ENCODE results near the gene RRAGB.
"Not testable (repeated sequence)": the region's sequence is repeated elsewhere in the genome, so short reads cannot be mapped to it uniquely, and the experiment has no call there.

Gene RRAGB

DNA sequence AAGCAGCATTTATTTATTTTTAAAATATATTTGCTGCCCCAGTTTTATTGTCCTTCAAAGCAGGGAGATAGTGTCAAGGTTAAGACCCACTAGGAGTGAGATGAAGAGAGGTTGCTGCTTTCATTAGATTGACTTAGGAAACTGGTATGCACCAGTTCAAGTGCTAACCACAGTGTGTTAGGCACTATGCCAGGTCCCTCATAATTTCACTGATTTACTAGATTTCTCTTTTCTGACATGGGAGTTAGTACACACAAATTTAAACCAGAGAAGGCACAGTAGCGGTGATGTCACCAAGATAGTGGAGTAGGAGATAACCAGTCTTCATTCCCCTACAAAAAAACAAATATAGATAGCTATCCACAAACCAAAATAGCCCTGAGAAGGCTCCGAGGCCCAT, 14.3 kb downstream of the RRAGB start:
- H3K4me1 Mint-ChIP-seq: peaks cover 0 to 11% of the 10 kb centered on the region in 2 donors
- DNase-seq (no peak), ATAC-seq (replicated peaks) (no peak)
- no peak overlapping the region for H3K4me3 Mint-ChIP-seq
- H3K36me3 Mint-ChIP-seq: peaks cover 37 to 42% of the 10 kb centered on the region in 2 donors
- no peak overlapping the region for H3K27ac Mint-ChIP-seq
- H3K27me3 Mint-ChIP-seq: no peaks in the 10 kb centered on the region
- H3K9me3 Mint-ChIP-seq: peaks cover 2 to 4% of the 10 kb centered on the region in 2 donors

DNA sequence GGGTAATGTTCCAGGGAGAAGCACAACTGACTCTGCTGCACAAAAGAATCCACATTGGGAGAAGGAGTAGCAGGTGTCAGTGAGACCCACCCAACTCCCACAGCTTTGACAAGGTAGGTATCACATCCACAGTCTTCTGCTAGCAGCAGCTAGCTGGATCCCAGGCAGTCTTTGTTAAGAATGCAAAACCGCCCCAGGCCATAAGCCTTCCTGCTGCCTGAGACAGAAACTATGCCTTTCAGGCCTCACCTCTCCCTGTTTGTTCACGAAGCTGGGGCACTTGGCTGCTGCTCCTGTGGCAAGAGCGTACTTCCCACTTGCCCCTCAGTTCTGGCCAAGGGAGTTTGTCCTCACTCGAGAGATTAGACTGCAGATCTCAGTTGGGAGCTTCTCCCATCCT, 21.4 kb downstream of the RRAGB start:
- peaks cover 0 to 6% of the 10 kb centered on the region in 2 donors for H3K4me1 Mint-ChIP-seq
- DNase-seq (no peak), ATAC-seq (replicated peaks) (no peak)
- peaks cover 2 to 4% of the 10 kb centered on the region in 2 donors for H3K9me3 Mint-ChIP-seq
- H3K27me3 Mint-ChIP-seq: peaks cover 0 to 3% of the 10 kb centered on the region in 2 donors
- H3K4me3 Mint-ChIP-seq: no peak overlapping the region
- no peak overlapping the region for H3K27ac Mint-ChIP-seq
- H3K36me3 Mint-ChIP-seq: peaks cover 27 to 63% of the 10 kb centered on the region in 2 donors

DNA sequence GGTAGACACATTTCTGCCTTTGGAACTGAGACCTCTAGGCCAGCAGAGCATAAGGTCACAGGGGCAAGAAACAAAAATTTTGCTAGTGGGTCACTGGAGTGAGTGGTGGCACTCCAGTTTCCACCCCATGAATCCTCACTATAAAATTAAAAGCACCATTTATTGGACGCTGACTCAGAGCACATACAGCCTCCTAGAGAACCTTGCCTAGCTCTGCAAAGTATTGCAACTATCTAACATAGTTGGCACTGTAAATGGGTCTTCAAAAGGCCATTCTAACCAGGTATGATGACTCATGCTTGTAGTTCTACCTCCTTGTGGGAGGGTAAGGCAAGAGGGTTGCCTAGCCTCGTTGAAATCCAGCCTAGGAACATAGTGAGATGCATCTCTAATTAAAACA, 25.1 kb downstream of the RRAGB start:
- no peak for ATAC-seq (replicated peaks)
- no peaks in the 10 kb centered on the region for H3K4me1 Mint-ChIP-seq
- no peak overlapping the region for H3K27ac Mint-ChIP-seq
- no peak overlapping the region for H3K4me3 Mint-ChIP-seq
- H3K9me3 Mint-ChIP-seq: no peaks in the 10 kb centered on the region
- peaks cover 15 to 49% of the 10 kb centered on the region in 2 donors for H3K36me3 Mint-ChIP-seq
- no peak for DNase-seq
- peaks cover 0 to 3% of the 10 kb centered on the region in 2 donors for H3K27me3 Mint-ChIP-seq

DNA sequence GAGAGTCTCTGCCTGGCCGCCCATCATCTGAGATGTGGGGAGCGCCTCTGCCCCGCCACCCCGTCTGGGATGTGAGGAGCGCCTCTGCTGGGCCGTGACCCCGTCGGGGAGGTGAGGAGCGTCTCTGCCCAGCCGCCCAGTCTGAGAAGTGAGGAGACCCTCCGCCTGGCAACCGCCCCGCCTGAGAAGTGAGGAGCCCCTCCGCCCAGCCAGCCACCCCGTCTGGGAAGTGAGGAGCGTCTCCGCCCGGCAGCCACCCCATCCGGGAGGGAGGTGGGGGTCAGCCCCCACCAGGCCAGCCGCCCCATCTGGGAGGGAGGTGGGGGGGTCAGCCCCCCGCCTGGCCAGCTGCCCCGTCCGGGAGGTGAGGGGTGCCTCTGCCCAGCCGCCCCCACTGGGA, 30.9 kb downstream of the RRAGB start:
- not testable (repeated sequence) for ATAC-seq (replicated peaks); H3K27me3 Mint-ChIP-seq; H3K4me3 Mint-ChIP-seq; H3K27ac Mint-ChIP-seq; H3K9me3 Mint-ChIP-seq; DNase-seq; H3K4me1 Mint-ChIP-seq
- peaks cover 16 to 27% of the 10 kb centered on the region in 2 donors for H3K36me3 Mint-ChIP-seq

DNA sequence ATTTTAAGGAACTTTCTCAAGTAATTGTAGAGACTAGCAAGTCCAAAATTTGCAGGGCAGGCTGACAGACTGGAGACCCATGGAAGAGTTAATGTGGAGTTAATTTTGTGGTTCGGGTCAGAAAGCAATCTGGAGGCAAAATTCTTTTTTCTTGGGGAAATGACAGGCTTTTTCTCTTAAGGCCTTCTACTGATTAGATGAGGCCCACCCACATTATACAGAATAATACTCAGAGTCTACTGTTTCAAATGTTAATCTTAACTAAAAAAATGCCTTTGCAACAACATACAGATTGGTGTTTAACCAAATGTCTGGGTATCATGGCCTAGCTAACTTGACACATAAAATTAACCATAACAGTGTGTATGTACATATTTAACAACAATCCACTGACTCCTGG, 32.7 kb downstream of the RRAGB start:
- ATAC-seq (replicated peaks) (no peak), DNase-seq (no peak)
- Mint-ChIP-seq H3K9me3 (no peaks in the 10 kb centered on the region), H3K4me3 (no peak overlapping the region), H3K4me1 (no peaks in the 10 kb centered on the region), H3K27me3 (no peaks in the 10 kb centered on the region), H3K27ac (no peak overlapping the region), H3K36me3 (peaks cover 10 to 25% of the 10 kb centered on the region in 2 donors)

DNA sequence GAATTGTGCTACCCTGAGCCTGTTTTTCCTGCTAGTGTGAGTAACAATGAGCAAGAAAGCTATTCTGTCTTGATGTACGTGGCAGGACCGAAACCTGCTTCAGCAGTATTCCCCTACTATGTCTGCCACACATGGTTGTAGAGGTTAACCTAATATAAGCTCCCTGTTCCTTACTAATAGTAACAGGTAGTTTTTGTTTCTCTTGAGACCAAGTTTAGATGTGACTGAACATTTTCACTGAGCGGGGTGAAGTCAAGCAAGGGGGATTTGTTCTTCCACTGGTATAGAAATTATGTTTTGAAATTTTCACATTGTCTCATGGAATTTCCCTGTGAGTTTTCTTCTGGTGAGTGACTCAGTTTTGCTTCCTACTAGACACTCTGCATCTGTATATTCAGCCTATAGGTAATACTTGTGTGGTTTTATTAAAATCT, 37.3 kb downstream of the RRAGB start:
- Mint-ChIP-seq H3K36me3 (peaks cover 5 to 17% of the 10 kb centered on the region in 2 donors), H3K4me1 (no peaks in the 10 kb centered on the region), H3K9me3 (no peaks in the 10 kb centered on the region), H3K27me3 (no peaks in the 10 kb centered on the region), H3K27ac (no peak overlapping the region), H3K4me3 (no peak overlapping the region)
- peak; percentile 97 to 98 for ATAC-seq (replicated peaks)
- DNase-seq: peak; percentile 22

DNA sequence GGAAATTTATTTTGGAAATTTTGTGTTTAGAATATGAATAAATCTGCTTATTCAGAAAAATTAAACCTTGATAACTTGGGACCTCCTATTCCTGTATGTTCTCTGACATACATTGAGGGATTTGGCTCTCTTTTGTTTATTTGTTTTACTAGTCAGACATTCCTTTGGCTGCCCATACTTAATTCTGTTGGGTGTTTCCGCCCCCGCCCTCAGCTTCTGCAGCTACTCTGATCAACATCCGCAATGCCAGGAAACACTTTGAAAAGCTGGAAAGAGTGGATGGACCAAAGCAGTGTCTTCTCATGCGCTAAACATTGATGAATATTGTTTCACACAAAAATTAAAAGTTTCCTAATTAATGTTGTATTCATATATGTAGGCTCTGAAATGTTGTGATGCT, 40.5 kb downstream of the RRAGB start:
- Mint-ChIP-seq H3K27ac (no peak overlapping the region), H3K27me3 (no peaks in the 10 kb centered on the region), H3K9me3 (peaks cover 0 to 4% of the 10 kb centered on the region in 2 donors), H3K4me3 (no peak overlapping the region), H3K4me1 (peaks cover 0 to 5% of the 10 kb centered on the region in 2 donors), H3K36me3 (peaks cover 21 to 22% of the 10 kb centered on the region in 2 donors)
- no peak for ATAC-seq (replicated peaks)
- DNase-seq: no peak

DNA sequence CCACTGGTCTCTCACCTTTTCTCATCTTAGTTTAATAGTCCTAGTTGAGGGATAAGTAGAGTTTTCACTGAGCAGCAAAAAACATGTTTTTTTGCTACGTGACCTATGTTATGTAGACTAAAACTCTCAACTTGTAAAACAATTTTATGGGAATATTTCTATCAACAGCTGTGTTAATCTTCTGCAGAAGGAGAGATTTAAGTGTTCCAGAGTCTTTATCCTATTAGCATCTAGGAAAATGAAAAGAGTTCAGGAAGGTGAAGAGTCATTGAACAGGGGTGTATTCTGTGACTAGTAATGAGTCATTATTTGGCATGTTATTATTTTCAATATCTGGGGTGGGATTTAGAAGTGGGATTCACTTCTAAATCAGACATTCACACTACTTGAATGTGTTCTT, 41.9 kb downstream of the RRAGB start:
- no peak for ATAC-seq (replicated peaks)
- H3K27me3 Mint-ChIP-seq: no peaks in the 10 kb centered on the region
- DNase-seq: no peak
- peaks cover 0 to 15% of the 10 kb centered on the region in 2 donors for H3K4me1 Mint-ChIP-seq
- H3K4me3 Mint-ChIP-seq: no peak overlapping the region
- H3K9me3 Mint-ChIP-seq: peaks cover 0 to 4% of the 10 kb centered on the region in 2 donors
- H3K27ac Mint-ChIP-seq: no peak overlapping the region
- H3K36me3 Mint-ChIP-seq: peaks cover 23 to 25% of the 10 kb centered on the region in 2 donors

DNA sequence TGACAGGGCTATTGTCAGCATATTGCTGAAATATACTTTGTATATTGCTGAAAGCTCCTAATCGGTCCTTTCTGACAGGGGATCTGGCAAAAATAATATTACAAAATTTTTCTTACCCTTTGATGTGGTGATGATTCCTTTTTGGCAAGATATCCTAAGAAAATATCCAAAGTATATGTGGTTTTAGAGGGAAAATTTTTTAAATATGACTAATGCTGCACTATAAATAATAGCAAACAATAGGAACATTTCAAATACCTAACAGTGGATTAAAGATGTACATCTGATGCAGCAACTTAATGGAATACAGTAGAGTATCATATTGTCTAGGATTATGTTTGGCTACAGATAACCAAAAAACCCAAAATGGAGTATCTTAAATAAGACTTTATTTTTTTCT, 49.6 kb downstream of the RRAGB start:
- H3K9me3 Mint-ChIP-seq: peaks cover 0 to 4% of the 10 kb centered on the region in 2 donors
- H3K36me3 Mint-ChIP-seq: peaks cover 30 to 31% of the 10 kb centered on the region in 2 donors
- H3K4me1 Mint-ChIP-seq: peaks cover 0 to 15% of the 10 kb centered on the region in 2 donors
- no peak for ATAC-seq (replicated peaks)
- H3K27ac Mint-ChIP-seq: no peak overlapping the region
- H3K27me3 Mint-ChIP-seq: no peaks in the 10 kb centered on the region
- H3K4me3 Mint-ChIP-seq: no peak overlapping the region
- no peak for DNase-seq

DNA sequence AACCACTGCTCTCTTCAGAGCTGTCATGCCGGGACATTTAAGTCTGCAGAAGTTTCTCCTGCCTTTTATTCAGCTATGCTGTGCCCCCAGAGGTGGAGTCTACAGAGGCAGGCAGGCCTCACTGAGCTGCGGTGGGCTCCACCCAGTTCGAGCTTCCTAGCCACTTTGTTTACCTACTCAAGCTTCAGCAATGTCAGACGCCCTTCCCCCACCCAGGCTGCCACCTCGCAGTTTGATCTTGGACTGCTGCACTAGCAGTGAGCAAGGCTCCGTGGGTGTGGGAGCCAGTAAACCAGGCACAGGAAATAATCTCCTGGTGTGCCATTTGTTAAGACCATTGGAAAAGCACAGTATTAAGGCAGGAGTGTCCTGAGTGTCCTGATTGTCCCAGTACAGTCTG, 56.9 kb downstream of the RRAGB start:
- H3K9me3 Mint-ChIP-seq; H3K4me3 Mint-ChIP-seq; ATAC-seq (replicated peaks); H3K4me1 Mint-ChIP-seq; H3K27ac Mint-ChIP-seq; H3K27me3 Mint-ChIP-seq; DNase-seq: not testable (repeated sequence)
- H3K36me3 Mint-ChIP-seq: peaks cover 43 to 49% of the 10 kb centered on the region in 2 donors

DNA sequence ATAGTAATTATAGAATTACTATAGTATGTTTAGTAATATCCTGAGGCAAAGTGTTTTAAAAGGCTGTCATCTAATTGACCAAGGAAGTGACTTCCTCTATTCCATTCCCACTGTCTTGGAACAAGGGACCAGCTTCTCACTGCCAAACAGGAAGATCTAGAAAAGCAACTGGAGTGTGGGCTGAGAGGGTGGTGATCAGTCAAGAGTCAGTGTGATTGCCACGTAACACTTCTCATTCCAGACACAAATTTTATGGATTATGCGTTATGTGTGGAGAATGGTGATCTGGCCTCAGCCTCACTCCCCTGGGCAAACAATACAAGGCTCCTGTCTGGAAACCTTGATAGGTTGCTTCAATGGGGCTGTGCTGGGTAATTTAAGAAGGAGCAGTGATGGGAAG, 60.0 kb downstream of the RRAGB start:
- Mint-ChIP-seq H3K27ac (no peak overlapping the region), H3K9me3 (peaks cover 0 to 2% of the 10 kb centered on the region in 2 donors), H3K36me3 (peaks cover 30% of the 10 kb centered on the region in 2 donors), H3K4me1 (no peaks in the 10 kb centered on the region), H3K27me3 (peaks cover 0 to 3% of the 10 kb centered on the region in 2 donors), H3K4me3 (no peak overlapping the region)
- ATAC-seq (replicated peaks) (no peak), DNase-seq (no peak)

DNA sequence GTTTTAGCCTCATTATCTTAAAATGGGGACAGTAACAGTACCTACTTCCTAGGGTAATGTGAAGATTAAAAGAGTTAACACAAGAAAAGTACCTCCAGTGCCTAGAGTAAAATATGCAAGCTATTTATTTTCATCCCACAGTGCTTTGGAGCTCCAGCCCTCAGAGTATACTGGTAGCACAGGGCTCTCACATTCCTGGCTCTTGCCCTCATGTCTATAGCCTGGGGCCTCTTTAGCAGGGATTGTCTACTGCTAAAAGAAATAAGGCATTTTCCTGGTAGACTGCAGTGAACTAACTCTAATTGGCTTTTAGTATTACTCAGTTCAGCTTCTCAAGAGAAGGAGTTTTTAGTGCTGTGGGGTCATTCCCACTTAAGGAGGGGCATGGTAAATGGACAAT, 60.8 kb downstream of the RRAGB start:
- DNase-seq (no peak), ATAC-seq (replicated peaks) (no peak)
- H3K4me1 Mint-ChIP-seq: no peaks in the 10 kb centered on the region
- no peak overlapping the region for H3K4me3 Mint-ChIP-seq
- peaks cover 0 to 2% of the 10 kb centered on the region in 2 donors for H3K9me3 Mint-ChIP-seq
- peaks cover 25% of the 10 kb centered on the region in 2 donors for H3K36me3 Mint-ChIP-seq
- peaks cover 0 to 3% of the 10 kb centered on the region in 2 donors for H3K27me3 Mint-ChIP-seq
- H3K27ac Mint-ChIP-seq: no peak overlapping the region

DNA sequence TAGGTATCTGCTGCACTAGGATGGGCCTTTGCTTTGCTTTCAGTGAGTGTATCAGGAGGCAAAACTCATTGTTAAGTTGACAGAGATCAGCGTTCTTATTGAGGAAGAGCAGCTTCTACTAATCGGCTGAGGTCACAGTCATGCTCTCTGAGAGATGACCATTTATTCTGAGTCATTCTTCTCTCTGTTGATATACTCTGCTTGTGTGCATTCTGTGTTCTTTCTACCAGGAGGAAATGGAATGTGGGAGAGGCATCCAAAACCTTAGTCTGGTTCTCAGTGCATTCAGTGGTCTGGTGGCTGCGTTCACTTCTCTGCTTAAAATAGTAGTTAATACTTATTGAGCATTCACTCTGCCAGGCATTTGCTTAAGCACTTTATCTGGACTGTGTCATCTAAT, 66.2 kb downstream of the RRAGB start:
- Mint-ChIP-seq H3K27me3 (no peaks in the 10 kb centered on the region), H3K27ac (no peak overlapping the region), H3K4me3 (no peak overlapping the region), H3K9me3 (peaks cover 0 to 2% of the 10 kb centered on the region in 2 donors), H3K36me3 (peaks cover 6 to 9% of the 10 kb centered on the region in 2 donors), H3K4me1 (peaks cover 3 to 6% of the 10 kb centered on the region in 2 donors)
- DNase-seq (no peak), ATAC-seq (replicated peaks) (no peak)

DNA sequence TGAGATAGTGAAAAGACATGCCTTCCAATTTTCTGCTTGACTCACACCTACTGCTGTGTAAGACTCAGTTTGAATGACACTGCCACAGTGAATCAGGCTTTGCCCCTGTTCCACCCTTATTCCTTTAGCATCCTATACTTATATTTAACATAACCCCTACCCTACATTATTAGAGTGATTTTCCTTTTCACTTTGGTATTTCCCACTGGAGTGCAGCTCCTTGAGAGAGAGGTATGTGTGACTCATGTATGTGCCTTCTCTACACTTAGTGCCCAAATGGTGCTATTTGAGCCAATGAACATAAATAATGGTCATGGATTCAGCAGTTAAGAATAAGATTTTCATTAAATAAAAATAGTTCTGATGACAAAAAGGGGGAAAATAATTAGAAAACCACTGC, 69.5 kb downstream of the RRAGB start:
- Mint-ChIP-seq H3K27me3 (no peaks in the 10 kb centered on the region), H3K27ac (no peak overlapping the region), H3K9me3 (peaks cover 0 to 2% of the 10 kb centered on the region in 2 donors), H3K4me3 (no peak overlapping the region), H3K36me3 (peaks cover 0 to 4% of the 10 kb centered on the region in 2 donors), H3K4me1 (peaks cover 3 to 6% of the 10 kb centered on the region in 2 donors)
- DNase-seq (no peak), ATAC-seq (replicated peaks) (no peak)

DNA sequence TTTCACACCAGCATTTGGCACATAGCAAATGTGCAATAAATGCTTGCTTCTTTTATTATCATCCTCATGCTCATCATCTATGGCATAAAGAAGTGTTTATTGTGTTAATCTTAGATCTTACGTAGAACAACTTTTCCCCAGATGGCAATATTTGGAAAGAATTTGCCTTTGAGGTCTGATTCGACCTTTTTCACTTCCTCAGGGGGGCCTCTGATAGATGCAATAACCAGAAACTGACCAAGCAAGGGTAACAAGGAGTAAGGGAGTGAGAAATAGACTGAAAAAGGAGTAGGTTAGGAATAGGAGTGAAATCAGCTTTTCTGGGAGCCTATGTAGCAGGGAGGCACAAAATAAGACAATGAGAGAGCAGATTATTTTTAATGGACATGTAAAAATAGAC, 70.2 kb downstream of the RRAGB start:
- H3K4me3 Mint-ChIP-seq: no peak overlapping the region

More for the DNA sequence above, 70.2 kb downstream of the RRAGB start:
- Mint-ChIP-seq H3K9me3 (peaks cover 0 to 2% of the 10 kb centered on the region in 2 donors), H3K27me3 (peaks cover 0 to under 1% of the 10 kb centered on the region in 2 donors), H3K36me3 (peaks cover 2 to 4% of the 10 kb centered on the region in 2 donors), H3K27ac (no peak overlapping the region), H3K4me1 (peaks cover 3 to 8% of the 10 kb centered on the region in 2 donors)
- DNase-seq (no peak), ATAC-seq (replicated peaks) (peak in 1 of 2 donors; percentile 23)
